GM23248 (cell line): Measurements from ENCODE around the gene TRAF3.

Experiments
- EZH2 ChIP-seq: fragments of 200-600 bp; sonication (generic); IDR thresholded peaks from 2 replicates; pipeline ENCODE4 v1.6.1; 2018; ENCODE audit warnings: antibody characterized with exemption, mild to moderate bottlenecking; ENCODE audit not compliant: insufficient read depth, poor library complexity, severe bottlenecking
- EZH2phosphoT487 ChIP-seq: fragments of 200-600 bp; sonication (generic); IDR thresholded peaks from 2 replicates; pipeline ENCODE4 v1.6.1; 2018; ENCODE audit warnings: antibody characterized with exemption, moderate library complexity, mild to moderate bottlenecking, low read depth; ENCODE audit not compliant: insufficient read depth

DNA sequence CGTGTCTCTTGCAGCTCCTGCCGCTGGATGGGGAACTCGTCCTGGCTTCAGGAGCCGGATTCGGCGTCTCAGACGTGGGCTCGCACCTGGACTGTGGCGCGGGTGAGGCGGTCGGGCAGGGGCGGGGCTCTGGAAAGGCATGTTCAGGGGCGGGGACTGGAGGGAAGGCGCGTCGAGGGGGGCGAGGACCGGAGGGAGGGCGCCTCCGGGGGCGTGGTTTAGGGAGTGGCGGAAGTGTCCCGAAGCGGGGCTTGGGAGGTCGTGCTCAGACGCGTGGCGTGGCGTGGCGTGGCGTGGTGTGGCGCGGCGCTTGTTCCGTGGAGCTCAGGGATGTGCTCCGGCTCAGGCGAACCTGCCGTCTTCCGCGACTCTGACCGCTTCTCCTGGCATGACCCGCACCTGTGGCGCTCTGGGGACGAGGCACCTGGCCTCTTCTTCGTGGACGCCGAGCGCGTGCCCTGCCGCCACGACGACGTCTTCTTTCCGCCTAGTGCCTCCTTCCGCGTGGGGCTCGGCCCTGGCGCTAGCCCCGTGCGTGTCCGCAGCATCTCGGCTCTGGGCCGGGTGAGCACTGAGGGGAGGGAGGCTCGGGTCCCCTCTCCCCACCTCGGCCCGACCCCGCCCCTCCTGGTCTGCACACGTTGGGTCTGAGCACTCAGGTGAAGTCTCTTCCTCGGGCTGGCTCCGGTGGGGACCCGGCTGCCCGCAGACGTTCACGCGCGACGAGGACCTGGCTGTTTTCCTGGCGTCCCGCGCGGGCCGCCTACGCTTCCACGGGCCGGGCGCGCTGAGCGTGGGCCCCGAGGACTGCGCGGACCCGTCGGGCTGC lies 151.4 kb downstream of the TRAF3 start:
- TF ChIP-seq EZH2 (peak; percentile 1), EZH2phosphoT487 (0 out of 2 replicates have a peak, but pooled peaks have one; percentile 47)
